Endodermal cell (in vitro differentiated cells): ENCODE data around the gene TPH2. TPM values are rescaled to one million over a fixed set of nuclear protein-coding genes. Genes with fewer than 3 reads are reported as not detected.

Experiments used
- DNase-seq: peaks from one replicate; pipeline ENCODE4 v3.0.0-alpha.2; 2017
- H3K27ac ChIP-seq: 2 replicates; pipeline ENCODE4 v1.5.1; 2013; ENCODE audit warnings: mild to moderate bottlenecking, low read depth, low read length, moderate library complexity
- H3K27me3 ChIP-seq: 2 replicates; pipeline ENCODE4 v1.6.1; 2013; ENCODE audit warnings: mild to moderate bottlenecking, low read length, moderate library complexity; ENCODE audit not compliant: insufficient read depth, control insufficient read depth, poor library complexity, severe bottlenecking
- H3K36me3 ChIP-seq: 2 replicates; pipeline ENCODE4 v1.7.0; 2013; ENCODE audit warnings: mild to moderate bottlenecking, low read length, moderate library complexity; ENCODE audit not compliant: control insufficient read depth, insufficient read depth
- H3K4me1 ChIP-seq: one replicate; pipeline ENCODE4 v1.7.0; 2013; ENCODE audit warnings: low read length; ENCODE audit not compliant: control insufficient read depth, insufficient read depth
- H3K4me3 ChIP-seq: 2 replicates; pipeline ENCODE4 v1.5.1; 2013; ENCODE audit warnings: mild to moderate bottlenecking, low read length, moderate library complexity
- H3K9ac ChIP-seq: 2 replicates; pipeline ENCODE4 v1.6.1; 2013; ENCODE audit warnings: mild to moderate bottlenecking, low read length, moderate library complexity; ENCODE audit not compliant: poor library complexity, severe bottlenecking; ENCODE audit errors: extremely low read depth
- H3K9me3 ChIP-seq: 2 replicates; pipeline ENCODE4 v1.6.1; 2013; ENCODE audit warnings: mild to moderate bottlenecking, low read length, moderate library complexity; ENCODE audit not compliant: control insufficient read depth
- H3K27ac Mint-ChIP-seq: 2 replicates; pipeline ENCODE4 v1.8.0; 2020; ENCODE audit warnings: mixed read lengths
- H3K27me3 Mint-ChIP-seq: 2 replicates; pipeline ENCODE4 v1.8.0; 2021; ENCODE audit warnings: mild to moderate bottlenecking, mixed read lengths; ENCODE audit not compliant: insufficient read depth
- H3K36me3 Mint-ChIP-seq: 2 replicates; pipeline ENCODE4 v1.8.0; 2020; ENCODE audit warnings: low read depth, mixed read lengths
- H3K4me1 Mint-ChIP-seq: 2 replicates; pipeline ENCODE4 v1.8.0; 2020; ENCODE audit warnings: mixed read lengths
- H3K4me3 Mint-ChIP-seq: 2 replicates; pipeline ENCODE4 v1.8.0; 2020; ENCODE audit warnings: mild to moderate bottlenecking, moderate library complexity, mixed read lengths
- H3K9me3 Mint-ChIP-seq: 2 replicates; pipeline ENCODE4 v1.8.0; 2020; ENCODE audit warnings: mild to moderate bottlenecking, mixed read lengths
- CTCF ChIP-seq: fragments of 200-600 bp; sonication (generic); conservative IDR thresholded peaks from 2 replicates; pipeline ENCODE4 v1.5.0; 2021; ENCODE audit warnings: antibody characterized with exemption, mild to moderate bottlenecking
- WGBS, 2 experiments: methylation state at CpG; one replicate each; pipeline versions ENCODE4 v1.1.5 to v1.1.7; 2013; ENCODE audit warnings: missing lambda C conversion rate in 2 of 2, mixed read lengths in 1 of 2; ENCODE audit not compliant: insufficient coverage in 1 of 2, insufficient read length in 1 of 2; 5-methylcytosine and 5-hydroxymethylcytosine counted together
- total RNA-seq, 2 donors: library from RNA; stranded (reverse); fragmentation: NEBNext Ultra II Directional in 1 of 2; extraction: Animal tissue kit (Norgen Biotek cat#: 25700) in 1 of 2; gene quantifications; 2 replicates in 1 of 2; 3 replicates in 1 of 2; pipeline ENCODE4 v1.2.1, GENCODE V29; 2021

The TPH2 gene
- total RNA-seq, 2 donors from 2014 or later: 0.11 TPM; not detected in 1

- Mint-ChIP-seq H3K36me3 (no peaks in the 10 kb centered on the region), H3K9me3 (no peaks in the 10 kb centered on the region), H3K27ac (no peak overlapping the region), H3K4me3 (no peak overlapping the region), H3K4me1 (no peaks in the 10 kb centered on the region), H3K27me3 (no peaks in the 10 kb centered on the region)
- Histone ChIP-seq H3K4me1 (no peaks in the 10 kb centered on the region), H3K9me3 (no peaks in the 10 kb centered on the region), H3K36me3 (no peaks in the 10 kb centered on the region), H3K9ac (no peak overlapping the region), H3K27me3 (no peaks in the 10 kb centered on the region), H3K4me3 (no peak overlapping the region), H3K27ac (no peak overlapping the region)
- WGBS, 2 experiments: 100% methylated on average over 1 of the region's 1 CpG; no CpG with 5 or more reads in 1 of the 2 experiments
- TF ChIP-seq CTCF: no peak
- no peak for DNase-seq
These were observed 86.9 kb downstream of the TPH2 start for GRCh38 chr12:72025524-72025923.

GRCh38 chr12:72028966-72029365 lies 90.3 kb downstream of the TPH2 start:
- Histone ChIP-seq H3K27me3 (no peaks in the 10 kb centered on the region), H3K4me3 (no peak overlapping the region), H3K9me3 (no peaks in the 10 kb centered on the region), H3K27ac (no peak overlapping the region), H3K36me3 (no peaks in the 10 kb centered on the region), H3K4me1 (no peaks in the 10 kb centered on the region), H3K9ac (no peak overlapping the region)
- WGBS, 2 experiments: 85 to 100% methylated on average over 1 of the region's 1 CpG
- Mint-ChIP-seq H3K4me3 (no peak overlapping the region), H3K36me3 (no peaks in the 10 kb centered on the region), H3K27ac (no peak overlapping the region), H3K9me3 (no peaks in the 10 kb centered on the region), H3K4me1 (peaks cover 8% of the 10 kb centered on the region), H3K27me3 (no peaks in the 10 kb centered on the region)
- no peak for DNase-seq
- no peak for TF ChIP-seq CTCF

- TF ChIP-seq CTCF: no peak
- no peaks in the 10 kb centered on the region for H3K4me1 ChIP-seq
- H3K4me3 ChIP-seq: no peak overlapping the region
- no peak for DNase-seq
- Mint-ChIP-seq H3K36me3 (no peaks in the 10 kb centered on the region), H3K9me3 (no peaks in the 10 kb centered on the region), H3K27me3 (no peaks in the 10 kb centered on the region), H3K4me1 (peaks cover 8% of the 10 kb centered on the region), H3K27ac (no peak overlapping the region), H3K4me3 (no peak overlapping the region)
- H3K27ac ChIP-seq: no peak overlapping the region
- H3K9me3 ChIP-seq: no peaks in the 10 kb centered on the region
- H3K27me3 ChIP-seq: no peaks in the 10 kb centered on the region
- H3K9ac ChIP-seq: no peak overlapping the region
- WGBS, 2 experiments: 90% methylated on average over 2 of the region's 2 CpGs; no CpG with 5 or more reads in 1 of the 2 experiments
- no peaks in the 10 kb centered on the region for H3K36me3 ChIP-seq
These were observed 91.6 kb downstream of the TPH2 start for GRCh38 chr12:72030277-72030676.
